Measurements from ENCODE around the gene NEIL3. TPM values are rescaled to one million over a fixed set of nuclear protein-coding genes. Genes with fewer than 3 reads are reported as not detected.

Gene NEIL3
- total RNA-seq, 4 donors from 2014 or later = 0.59 TPM; not detected in 3

DNA sequence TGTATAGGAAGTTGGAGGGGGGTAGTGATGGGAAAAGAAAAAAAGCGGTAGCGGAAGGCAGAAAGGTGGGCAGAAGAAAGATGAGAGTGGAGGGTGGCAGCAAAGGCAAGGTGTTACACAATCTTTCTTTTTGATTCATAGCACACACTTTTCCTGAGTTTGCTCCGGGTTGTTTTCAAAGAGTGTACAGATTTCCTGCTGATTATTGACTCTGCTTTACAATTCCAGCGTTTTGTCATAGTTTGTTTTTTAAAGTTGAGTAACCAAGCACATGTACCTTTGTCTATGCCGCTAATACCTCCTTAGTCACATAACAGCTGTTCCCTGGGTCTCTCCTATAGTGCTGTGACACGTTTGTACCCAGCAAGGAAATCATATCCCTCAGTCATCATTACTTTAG, 82.3 kb downstream of the NEIL3 start:
- no peaks in the 10 kb centered on the region for H3K36me3 ChIP-seq
- no peaks in the 10 kb centered on the region for H3K9me3 ChIP-seq
- no peak overlapping the region for H3K4me3 ChIP-seq (replicated peaks in 1 of 3)
- intact Hi-C loops (cut with DNase I) = no loop called here
- DNase-seq = no peak
- no peak overlapping the region for H3K27ac ChIP-seq
- H3K27me3 ChIP-seq = no peaks in the 10 kb centered on the region
- no peaks in the 10 kb centered on the region for H3K4me1 ChIP-seq
- 73 to 75% methylated on average over 6 of the region's 6 CpGs for WGBS, 2 donors
- TF ChIP-seq, protein P1, sequence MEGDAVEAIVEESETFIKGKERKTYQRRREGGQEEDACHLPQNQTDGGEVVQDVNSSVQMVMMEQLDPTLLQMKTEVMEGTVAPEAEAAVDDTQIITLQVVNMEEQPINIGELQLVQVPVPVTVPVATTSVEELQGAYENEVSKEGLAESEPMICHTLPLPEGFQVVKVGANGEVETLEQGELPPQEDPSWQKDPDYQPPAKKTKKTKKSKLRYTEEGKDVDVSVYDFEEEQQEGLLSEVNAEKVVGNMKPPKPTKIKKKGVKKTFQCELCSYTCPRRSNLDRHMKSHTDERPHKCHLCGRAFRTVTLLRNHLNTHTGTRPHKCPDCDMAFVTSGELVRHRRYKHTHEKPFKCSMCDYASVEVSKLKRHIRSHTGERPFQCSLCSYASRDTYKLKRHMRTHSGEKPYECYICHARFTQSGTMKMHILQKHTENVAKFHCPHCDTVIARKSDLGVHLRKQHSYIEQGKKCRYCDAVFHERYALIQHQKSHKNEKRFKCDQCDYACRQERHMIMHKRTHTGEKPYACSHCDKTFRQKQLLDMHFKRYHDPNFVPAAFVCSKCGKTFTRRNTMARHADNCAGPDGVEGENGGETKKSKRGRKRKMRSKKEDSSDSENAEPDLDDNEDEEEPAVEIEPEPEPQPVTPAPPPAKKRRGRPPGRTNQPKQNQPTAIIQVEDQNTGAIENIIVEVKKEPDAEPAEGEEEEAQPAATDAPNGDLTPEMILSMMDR (IDR thresholded peaks at IDR 0.05) = no peak
- no peak for TF ChIP-seq POLR2A (IDR thresholded peaks at IDR 0.05)

DNA sequence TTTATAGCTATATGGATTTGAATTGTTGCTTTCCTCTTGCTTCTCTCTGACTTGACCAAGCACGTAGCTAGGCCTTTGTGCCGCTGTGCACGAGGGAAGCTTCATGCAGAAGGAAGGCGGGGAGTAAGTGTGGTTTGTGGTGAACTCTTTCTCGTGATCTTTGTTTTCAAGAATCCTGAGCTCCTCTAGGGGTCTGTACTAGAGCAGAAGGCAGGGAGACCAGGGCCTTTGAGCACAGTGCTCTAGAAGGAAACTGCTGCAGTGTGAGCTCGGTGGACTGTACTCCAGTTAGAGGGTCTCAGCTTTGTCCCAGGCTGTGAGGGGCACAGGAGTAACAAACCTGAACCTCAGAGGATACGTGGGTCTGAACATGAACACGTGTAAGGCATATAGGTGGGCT, 83.6 kb downstream of the NEIL3 start:
- intact Hi-C loops (cut with DNase I) = no loop called here
- no peak overlapping the region for H3K4me3 ChIP-seq (replicated peaks in 1 of 3)
- 67 to 81% methylated on average over 8 of the region's 8 CpGs for WGBS, 2 donors

DNA sequence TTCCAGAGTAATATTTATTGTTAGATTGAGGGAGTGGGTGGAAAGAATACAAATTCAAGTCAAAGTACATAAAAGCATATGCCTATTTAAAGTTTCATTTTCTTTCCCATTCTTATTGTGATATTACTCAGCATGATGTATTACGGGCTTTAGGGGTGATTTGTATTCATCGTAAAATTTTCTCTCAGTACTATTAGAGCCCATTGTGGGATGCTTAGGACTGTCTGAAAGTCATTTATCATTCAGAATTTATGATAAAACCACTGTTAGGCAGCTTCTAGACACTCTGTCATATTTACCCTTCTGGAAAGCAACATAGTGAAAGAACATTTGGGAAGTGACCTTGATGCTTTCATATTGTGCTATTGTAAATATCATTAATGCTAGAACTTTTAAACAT, 86.7 kb downstream of the NEIL3 start:
- Histone ChIP-seq H3K9me3 (no peaks in the 10 kb centered on the region), H3K27ac (no peak overlapping the region), H3K4me1 (no peaks in the 10 kb centered on the region), H3K36me3 (no peaks in the 10 kb centered on the region), H3K4me3 (replicated peaks in 1 of 3) (no peak overlapping the region), H3K27me3 (no peaks in the 10 kb centered on the region)
- WGBS, 2 donors = 82 to 87% methylated on average over 2 of the region's 2 CpGs
- intact Hi-C loops (cut with DNase I) = no loop called here
- no peak for TF ChIP-seq POLR2A (IDR thresholded peaks at IDR 0.05)
- TF ChIP-seq, protein P1 (IDR thresholded peaks at IDR 0.05) = no peak
- DNase-seq = no peak

More for the DNA sequence above, 83.6 kb downstream of the NEIL3 start:
- TF ChIP-seq, protein P1 (IDR thresholded peaks at IDR 0.05) = no peak
- TF ChIP-seq POLR2A (IDR thresholded peaks at IDR 0.05) = no peak
- Histone ChIP-seq H3K4me1 (no peaks in the 10 kb centered on the region), H3K9me3 (no peaks in the 10 kb centered on the region), H3K36me3 (no peaks in the 10 kb centered on the region), H3K27ac (no peak overlapping the region), H3K27me3 (no peaks in the 10 kb centered on the region)
- no peak for DNase-seq

DNA sequence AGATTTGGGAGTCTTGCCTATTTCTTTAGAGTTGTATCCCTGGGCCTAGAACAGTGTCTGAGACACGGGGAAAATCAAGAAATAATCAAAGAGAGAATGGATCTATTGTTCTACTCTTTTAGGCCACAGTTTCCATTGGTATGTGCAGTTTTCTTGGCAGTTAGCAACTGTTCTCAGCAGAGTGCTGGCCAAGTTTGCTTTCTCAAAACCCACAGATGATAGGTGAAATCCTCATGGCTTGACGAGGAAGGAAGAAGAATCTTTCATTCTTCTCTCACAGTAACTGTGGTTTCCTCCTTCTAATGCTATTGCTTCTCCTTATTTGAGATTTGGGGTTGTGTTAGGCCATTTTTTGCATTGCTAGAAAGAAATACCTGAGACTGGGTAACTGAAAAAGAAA, 90.4 kb downstream of the NEIL3 start:
- Histone ChIP-seq H3K36me3 (no peaks in the 10 kb centered on the region), H3K4me3 (replicated peaks in 1 of 3) (no peak overlapping the region), H3K27ac (no peak overlapping the region), H3K27me3 (no peaks in the 10 kb centered on the region), H3K9me3 (no peaks in the 10 kb centered on the region), H3K4me1 (no peaks in the 10 kb centered on the region)
- intact Hi-C loops (cut with DNase I) = no loop called here
- TF ChIP-seq POLR2A (IDR thresholded peaks at IDR 0.05) = no peak
- TF ChIP-seq, protein P1 (IDR thresholded peaks at IDR 0.05) = no peak
- 28 to 88% methylated on average over 2 of the region's 2 CpGs for WGBS, 2 donors
- no peak for DNase-seq

DNA sequence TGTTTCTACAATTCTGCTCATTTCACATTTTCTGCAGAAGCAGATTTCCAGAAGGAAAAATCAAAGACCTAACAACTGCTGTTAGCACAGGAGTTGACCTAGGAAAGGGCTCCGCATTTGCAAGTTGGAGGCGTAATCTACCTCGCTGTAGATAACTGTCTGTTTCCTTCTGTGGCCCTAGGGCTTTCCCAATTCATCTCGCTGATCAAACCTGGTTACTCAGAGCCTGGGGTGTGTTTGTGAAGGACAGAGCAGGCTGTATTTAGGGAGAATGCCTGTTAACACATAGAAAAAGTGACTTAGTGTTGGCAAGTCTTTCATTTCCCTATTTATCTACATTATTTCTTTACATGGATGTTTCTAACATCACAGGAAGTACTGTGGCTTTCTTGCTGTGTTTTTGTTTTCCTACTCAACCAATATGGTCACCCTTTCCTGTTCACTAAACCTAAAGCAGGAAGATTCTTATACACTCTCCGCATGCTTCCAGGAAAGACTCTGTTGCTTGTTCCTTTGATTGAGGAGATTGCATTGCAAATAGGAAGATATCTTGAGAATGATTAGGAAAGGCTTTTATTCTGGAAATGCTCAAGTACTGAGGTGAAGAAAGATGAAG, 92.1 kb downstream of the NEIL3 start:
- TF ChIP-seq, protein P1 (IDR thresholded peaks at IDR 0.05) = no peak
- TF ChIP-seq POLR2A (IDR thresholded peaks at IDR 0.05) = no peak
- no peaks in the 10 kb centered on the region for H3K27me3 ChIP-seq
- H3K4me1 ChIP-seq = no peaks in the 10 kb centered on the region
- no peak overlapping the region for H3K4me3 ChIP-seq (replicated peaks in 1 of 3)
- intact Hi-C loops (cut with DNase I) = no loop called here
- no peaks in the 10 kb centered on the region for H3K36me3 ChIP-seq
- no peak overlapping the region for H3K27ac ChIP-seq
- no peak for DNase-seq
- H3K9me3 ChIP-seq = no peaks in the 10 kb centered on the region
- 82 to 88% methylated on average over 5 of the region's 5 CpGs for WGBS, 2 donors
